ENCODE measurements around the gene TMEM106C. TPM values are rescaled to one million over a fixed set of nuclear protein-coding genes. Genes with fewer than 3 reads are reported as not detected.

TMEM106C gene
- total RNA-seq, 3 donors from 2014 or later (not counting 1 experiment from before 2014, with no cell fraction given) = 19.1 to 26.2 (median 22.5) TPM

- no peaks in the 10 kb centered on the region for H3K4me1 Mint-ChIP-seq
- Histone ChIP-seq H3K4me1 (ENCODE audit: control insufficient read depth, insufficient read depth, low read length) (no peaks in the 10 kb centered on the region), H3K4me3 (ENCODE audit: low read length) (no peak overlapping the region), H3K9me3 (ENCODE audit: control insufficient read depth, insufficient read depth, low read length) (no peaks in the 10 kb centered on the region), H3K27ac (ENCODE audit: low read length) (no peak overlapping the region), H3K36me3 (ENCODE audit: control insufficient read depth, insufficient read depth, low read length) (no peaks in the 10 kb centered on the region), H3K27me3 (ENCODE audit: control insufficient read depth, insufficient read depth, low read length) (no peaks in the 10 kb centered on the region)
- intact Hi-C loops (cut with micrococcal nuclease) = no loop called here
- DNase-seq (no peak), ATAC-seq (no peak)
- no peaks in the 10 kb centered on the region for H3K9me3 Mint-ChIP-seq
- no peak overlapping the region for H3K27ac Mint-ChIP-seq
- peaks cover 16 to 40% of the 10 kb centered on the region in 2 donors for H3K27me3 Mint-ChIP-seq (ENCODE audit: low read depth in 2 of 2)
- TF ChIP-seq, protein P1, sequence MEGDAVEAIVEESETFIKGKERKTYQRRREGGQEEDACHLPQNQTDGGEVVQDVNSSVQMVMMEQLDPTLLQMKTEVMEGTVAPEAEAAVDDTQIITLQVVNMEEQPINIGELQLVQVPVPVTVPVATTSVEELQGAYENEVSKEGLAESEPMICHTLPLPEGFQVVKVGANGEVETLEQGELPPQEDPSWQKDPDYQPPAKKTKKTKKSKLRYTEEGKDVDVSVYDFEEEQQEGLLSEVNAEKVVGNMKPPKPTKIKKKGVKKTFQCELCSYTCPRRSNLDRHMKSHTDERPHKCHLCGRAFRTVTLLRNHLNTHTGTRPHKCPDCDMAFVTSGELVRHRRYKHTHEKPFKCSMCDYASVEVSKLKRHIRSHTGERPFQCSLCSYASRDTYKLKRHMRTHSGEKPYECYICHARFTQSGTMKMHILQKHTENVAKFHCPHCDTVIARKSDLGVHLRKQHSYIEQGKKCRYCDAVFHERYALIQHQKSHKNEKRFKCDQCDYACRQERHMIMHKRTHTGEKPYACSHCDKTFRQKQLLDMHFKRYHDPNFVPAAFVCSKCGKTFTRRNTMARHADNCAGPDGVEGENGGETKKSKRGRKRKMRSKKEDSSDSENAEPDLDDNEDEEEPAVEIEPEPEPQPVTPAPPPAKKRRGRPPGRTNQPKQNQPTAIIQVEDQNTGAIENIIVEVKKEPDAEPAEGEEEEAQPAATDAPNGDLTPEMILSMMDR (IDR thresholded peaks at IDR 0.05) = no peak
- no peaks in the 10 kb centered on the region for H3K36me3 Mint-ChIP-seq
- WGBS (ENCODE audit: insufficient coverage) = 80% methylated on average over 4 of the region's 4 CpGs
- no peak overlapping the region for H3K4me3 Mint-ChIP-seq
These were observed 54.7 kb downstream of the TMEM106C start for GRCh38 chr12:48017921-48018617.

Other genes with a start within 250 kb of the TMEM106C start
- under 1 TPM; 0.20 to 0.41 (median 0.24) TPM for gene ENDOU, start 238.1 kb upstream of the TMEM106C start, total RNA-seq
- under 1 TPM; 0.23 to 0.73 (median 0.49) TPM for gene RAPGEF3, start 204.7 kb upstream of the TMEM106C start, total RNA-seq
- 1 to 10 TPM; 2.0 to 4.4 (median 3.4) TPM for gene SLC48A1, start 190.4 kb upstream of the TMEM106C start, total RNA-seq
- 100 to 1,000 TPM; 141 to 235 (median 147) TPM for gene HDAC7, start 143.7 kb upstream of the TMEM106C start, total RNA-seq
- gene VDR, start 58.6 kb upstream of the TMEM106C start, total RNA-seq = 1 to 10 TPM; 1.1 to 2.5 (median 1.6) TPM
- not detected for gene COL2A1, start 40.9 kb downstream of the TMEM106C start, total RNA-seq
- 10 to 100 TPM; 35.6 to 39.6 (median 36.8) TPM for gene SENP1, start 142.5 kb downstream of the TMEM106C start, total RNA-seq
- 10 to 100 TPM in 1 of 3 donors, 1 to 10 TPM in 2; 6.2 to 13.5 (median 6.4) TPM for gene PFKM, start 155.8 kb downstream of the TMEM106C start, total RNA-seq
- gene ASB8, start 193.9 kb downstream of the TMEM106C start, total RNA-seq = 10 to 100 TPM; 62.9 to 73.8 (median 71.3) TPM
- 1 to 10 TPM; 3.0 to 6.2 (median 4.2) TPM for gene CCDC184, start 220.0 kb downstream of the TMEM106C start, total RNA-seq
- not detected for gene OR10AD1, start 239.7 kb downstream of the TMEM106C start, total RNA-seq